ENCODE results near the gene HBM.
"Not testable (repeated sequence)": the region's sequence is repeated elsewhere in the genome, so short reads cannot be mapped to it uniquely, and the experiment has no call there.

- TF ChIP-seq POLR2A (IDR thresholded peaks at IDR 0.05; ENCODE audit: low read depth); CTCF (IDR thresholded peaks at IDR 0.05); POLR2AphosphoS5 (IDR thresholded peaks at IDR 0.05): not testable (repeated sequence)
Observed at GRCh38 chr16:153129-153521, 12.7 kb upstream of the HBM start.

Measured in esophagus muscularis mucosa (tissue), 3 donors.